ENCODE results near the gene CSMD2.
"Not testable (repeated sequence)": the region's sequence is repeated elsewhere in the genome, so short reads cannot be mapped to it uniquely, and the experiment has no call there.

CSMD2 gene

GRCh38 chr1:34025675-34026074 lies 139.4 kb downstream of the CSMD2 start:
- no peaks in the 10 kb centered on the region for H3K4me1 ChIP-seq (ENCODE audit: control insufficient read depth in 1 of 2, insufficient read depth in 1 of 2, low read depth in 1 of 2, low read length in 1 of 2)
- H3K27me3 ChIP-seq: no peaks in the 10 kb centered on the region
- TF ChIP-seq CTCF (IDR thresholded peaks at IDR 0.05): no peak
- H3K9me3 ChIP-seq: no peaks in the 10 kb centered on the region
- H3K4me3 ChIP-seq (ENCODE audit: low read depth in 1 of 2, low read length in 1 of 2): no peak overlapping the region
- no peak overlapping the region for H3K27ac ChIP-seq
- H3K36me3 ChIP-seq: no peaks in the 10 kb centered on the region

GRCh38 chr1:34024485-34024884 lies 140.5 kb downstream of the CSMD2 start:
- no peak overlapping the region for H3K4me3 ChIP-seq (ENCODE audit: low read depth in 1 of 2, low read length in 1 of 2)
- no peaks in the 10 kb centered on the region for H3K4me1 ChIP-seq (ENCODE audit: control insufficient read depth in 1 of 2, insufficient read depth in 1 of 2, low read depth in 1 of 2, low read length in 1 of 2)
- H3K36me3 ChIP-seq: no peaks in the 10 kb centered on the region
- no peaks in the 10 kb centered on the region for H3K9me3 ChIP-seq
- no peaks in the 10 kb centered on the region for H3K27me3 ChIP-seq
- H3K27ac ChIP-seq: no peak overlapping the region
- TF ChIP-seq CTCF (IDR thresholded peaks at IDR 0.05): no peak

- Histone ChIP-seq H3K4me3 (ENCODE audit: low read depth in 1 of 2, low read length in 1 of 2) (no peak overlapping the region), H3K27ac (no peak overlapping the region), H3K9me3 (no peaks in the 10 kb centered on the region), H3K4me1 (ENCODE audit: control insufficient read depth in 1 of 2, insufficient read depth in 1 of 2, low read depth in 1 of 2, low read length in 1 of 2) (no peaks in the 10 kb centered on the region), H3K36me3 (no peaks in the 10 kb centered on the region), H3K27me3 (no peaks in the 10 kb centered on the region)
- TF ChIP-seq CTCF (IDR thresholded peaks at IDR 0.05): no peak
These were observed 145.1 kb downstream of the CSMD2 start for GRCh38 chr1:34019741-34020552.

GRCh38 chr1:34018285-34018684 lies 146.7 kb downstream of the CSMD2 start:
- Histone ChIP-seq H3K27ac (no peak overlapping the region), H3K4me3 (ENCODE audit: low read depth in 1 of 2, low read length in 1 of 2) (no peak overlapping the region), H3K27me3 (peaks cover 4% of the 10 kb centered on the region), H3K9me3 (no peaks in the 10 kb centered on the region), H3K4me1 (ENCODE audit: control insufficient read depth in 1 of 2, insufficient read depth in 1 of 2, low read depth in 1 of 2, low read length in 1 of 2) (no peaks in the 10 kb centered on the region), H3K36me3 (no peaks in the 10 kb centered on the region)
- no peak for TF ChIP-seq CTCF (IDR thresholded peaks at IDR 0.05)

- H3K4me1 ChIP-seq (ENCODE audit: control insufficient read depth in 1 of 2, insufficient read depth in 1 of 2, low read depth in 1 of 2, low read length in 1 of 2); H3K27ac ChIP-seq; H3K27me3 ChIP-seq; H3K4me3 ChIP-seq (ENCODE audit: low read depth in 1 of 2, low read length in 1 of 2); H3K36me3 ChIP-seq; H3K9me3 ChIP-seq: not testable (repeated sequence)
These were observed 148.7 kb downstream of the CSMD2 start for GRCh38 chr1:34016281-34016680.

- TF ChIP-seq CTCF (IDR thresholded peaks at IDR 0.05): no peak
- H3K27ac ChIP-seq: no peak overlapping the region
- H3K27me3 ChIP-seq: peaks cover 4% of the 10 kb centered on the region
- H3K4me1 ChIP-seq (ENCODE audit: control insufficient read depth in 1 of 2, insufficient read depth in 1 of 2, low read depth in 1 of 2, low read length in 1 of 2): no peaks in the 10 kb centered on the region
- no peaks in the 10 kb centered on the region for H3K36me3 ChIP-seq
- no peaks in the 10 kb centered on the region for H3K9me3 ChIP-seq
- H3K4me3 ChIP-seq (ENCODE audit: low read depth in 1 of 2, low read length in 1 of 2): no peak overlapping the region
These were observed 150.9 kb downstream of the CSMD2 start for GRCh38 chr1:34013958-34014737.

All from neutrophil (primary cell).